Ishikawa (cell line): ENCODE results near the gene ZNF532.

Source experiments
- CREB1 ChIP-seq: IDR thresholded peaks from 2 replicates; pipeline ENCODE4 v1.6.1; 2012; ENCODE audit warnings: low read depth
- EGR1 ChIP-seq: IDR thresholded peaks from 2 replicates; pipeline ENCODE4 v1.6.1; 2012
- EP300 ChIP-seq: IDR thresholded peaks from 2 replicates; pipeline ENCODE4 v1.6.1; 2012; ENCODE audit warnings: borderline replicate concordance
- FOXM1 ChIP-seq: IDR thresholded peaks from 2 replicates; pipeline ENCODE4 v1.6.1; 2012; ENCODE audit warnings: low read depth, borderline replicate concordance
- NFIC ChIP-seq: IDR thresholded peaks from 2 replicates; pipeline ENCODE4 v1.6.1; 2012
- TAF1 ChIP-seq: IDR thresholded peaks from 2 replicates; pipeline ENCODE4 v1.6.1; 2012; ENCODE audit warnings: low read depth, mild to moderate bottlenecking
- TCF12 ChIP-seq: IDR thresholded peaks from 2 replicates; pipeline ENCODE4 v1.6.1; 2012; ENCODE audit warnings: low read depth
- USF1 ChIP-seq: IDR thresholded peaks from 2 replicates; pipeline ENCODE4 v1.6.1; 2012
- YY1 ChIP-seq: IDR thresholded peaks from 2 replicates; pipeline ENCODE4 v1.6.1; 2012; ENCODE audit warnings: low read depth
- TF ChIP-seq, protein P1 (sequence below): IDR thresholded peaks from 2 replicates; pipeline ENCODE4 v1.6.1; 2012
- TF ChIP-seq, protein P2 (sequence below): IDR thresholded peaks from 2 replicates; pipeline ENCODE4 v1.6.1; 2012; ENCODE audit warnings: low read depth, mild to moderate bottlenecking

GRCh38 chr18:58886864-58887612 lies 22.4 kb downstream of the ZNF532 start:
- TF ChIP-seq EGR1 (no peak), USF1 (no peak), CREB1 (no peak), EP300 (no peak), FOXM1 (no peak), YY1 (no peak), TAF1 (no peak), TCF12 (no peak), NFIC (no peak)
- TF ChIP-seq, protein P1, sequence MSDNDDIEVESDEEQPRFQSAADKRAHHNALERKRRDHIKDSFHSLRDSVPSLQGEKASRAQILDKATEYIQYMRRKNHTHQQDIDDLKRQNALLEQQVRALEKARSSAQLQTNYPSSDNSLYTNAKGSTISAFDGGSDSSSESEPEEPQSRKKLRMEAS, result no peak
- TF ChIP-seq, protein P2, sequence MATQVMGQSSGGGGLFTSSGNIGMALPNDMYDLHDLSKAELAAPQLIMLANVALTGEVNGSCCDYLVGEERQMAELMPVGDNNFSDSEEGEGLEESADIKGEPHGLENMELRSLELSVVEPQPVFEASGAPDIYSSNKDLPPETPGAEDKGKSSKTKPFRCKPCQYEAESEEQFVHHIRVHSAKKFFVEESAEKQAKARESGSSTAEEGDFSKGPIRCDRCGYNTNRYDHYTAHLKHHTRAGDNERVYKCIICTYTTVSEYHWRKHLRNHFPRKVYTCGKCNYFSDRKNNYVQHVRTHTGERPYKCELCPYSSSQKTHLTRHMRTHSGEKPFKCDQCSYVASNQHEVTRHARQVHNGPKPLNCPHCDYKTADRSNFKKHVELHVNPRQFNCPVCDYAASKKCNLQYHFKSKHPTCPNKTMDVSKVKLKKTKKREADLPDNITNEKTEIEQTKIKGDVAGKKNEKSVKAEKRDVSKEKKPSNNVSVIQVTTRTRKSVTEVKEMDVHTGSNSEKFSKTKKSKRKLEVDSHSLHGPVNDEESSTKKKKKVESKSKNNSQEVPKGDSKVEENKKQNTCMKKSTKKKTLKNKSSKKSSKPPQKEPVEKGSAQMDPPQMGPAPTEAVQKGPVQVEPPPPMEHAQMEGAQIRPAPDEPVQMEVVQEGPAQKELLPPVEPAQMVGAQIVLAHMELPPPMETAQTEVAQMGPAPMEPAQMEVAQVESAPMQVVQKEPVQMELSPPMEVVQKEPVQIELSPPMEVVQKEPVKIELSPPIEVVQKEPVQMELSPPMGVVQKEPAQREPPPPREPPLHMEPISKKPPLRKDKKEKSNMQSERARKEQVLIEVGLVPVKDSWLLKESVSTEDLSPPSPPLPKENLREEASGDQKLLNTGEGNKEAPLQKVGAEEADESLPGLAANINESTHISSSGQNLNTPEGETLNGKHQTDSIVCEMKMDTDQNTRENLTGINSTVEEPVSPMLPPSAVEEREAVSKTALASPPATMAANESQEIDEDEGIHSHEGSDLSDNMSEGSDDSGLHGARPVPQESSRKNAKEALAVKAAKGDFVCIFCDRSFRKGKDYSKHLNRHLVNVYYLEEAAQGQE, result no peak
